GM10266 (cell line): ENCODE results near the gene RPL22L1.

Experiments used
- DNase-seq: peaks from one replicate; pipeline ENCODE4 v3.0.0; 2012; ENCODE audit errors: extremely low spot score
- TF ChIP-seq, protein P1 (sequence below): IDR thresholded peaks from 2 replicates; pipeline ENCODE4 v1.5.1; 2012; ENCODE audit warnings: mild to moderate bottlenecking, low read depth; ENCODE audit not compliant: control insufficient read depth, insufficient read depth; ENCODE audit errors: missing control alignments

The RPL22L1 gene

DNA sequence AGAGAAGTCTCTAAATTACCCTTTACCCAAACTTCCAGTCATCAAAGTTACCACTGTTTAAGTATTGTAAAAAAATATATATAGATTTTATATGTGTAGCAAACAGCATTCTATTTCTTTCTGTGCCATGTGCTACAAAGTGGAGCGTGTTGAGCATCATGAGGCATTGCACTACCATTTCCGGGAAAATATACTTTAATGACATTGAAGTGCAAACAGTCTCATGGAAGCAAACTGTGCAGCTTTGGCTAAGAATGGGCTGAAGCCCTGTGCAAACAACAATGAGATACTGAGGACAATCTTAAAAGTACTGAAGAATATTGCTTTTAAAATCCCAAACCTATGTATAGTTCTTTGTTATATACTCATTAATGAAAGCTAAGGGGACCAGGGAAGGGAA is 6.5 kb upstream of the RPL22L1 start:
- TF ChIP-seq, protein P1, sequence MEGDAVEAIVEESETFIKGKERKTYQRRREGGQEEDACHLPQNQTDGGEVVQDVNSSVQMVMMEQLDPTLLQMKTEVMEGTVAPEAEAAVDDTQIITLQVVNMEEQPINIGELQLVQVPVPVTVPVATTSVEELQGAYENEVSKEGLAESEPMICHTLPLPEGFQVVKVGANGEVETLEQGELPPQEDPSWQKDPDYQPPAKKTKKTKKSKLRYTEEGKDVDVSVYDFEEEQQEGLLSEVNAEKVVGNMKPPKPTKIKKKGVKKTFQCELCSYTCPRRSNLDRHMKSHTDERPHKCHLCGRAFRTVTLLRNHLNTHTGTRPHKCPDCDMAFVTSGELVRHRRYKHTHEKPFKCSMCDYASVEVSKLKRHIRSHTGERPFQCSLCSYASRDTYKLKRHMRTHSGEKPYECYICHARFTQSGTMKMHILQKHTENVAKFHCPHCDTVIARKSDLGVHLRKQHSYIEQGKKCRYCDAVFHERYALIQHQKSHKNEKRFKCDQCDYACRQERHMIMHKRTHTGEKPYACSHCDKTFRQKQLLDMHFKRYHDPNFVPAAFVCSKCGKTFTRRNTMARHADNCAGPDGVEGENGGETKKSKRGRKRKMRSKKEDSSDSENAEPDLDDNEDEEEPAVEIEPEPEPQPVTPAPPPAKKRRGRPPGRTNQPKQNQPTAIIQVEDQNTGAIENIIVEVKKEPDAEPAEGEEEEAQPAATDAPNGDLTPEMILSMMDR: no peak
- no peak for DNase-seq

DNA sequence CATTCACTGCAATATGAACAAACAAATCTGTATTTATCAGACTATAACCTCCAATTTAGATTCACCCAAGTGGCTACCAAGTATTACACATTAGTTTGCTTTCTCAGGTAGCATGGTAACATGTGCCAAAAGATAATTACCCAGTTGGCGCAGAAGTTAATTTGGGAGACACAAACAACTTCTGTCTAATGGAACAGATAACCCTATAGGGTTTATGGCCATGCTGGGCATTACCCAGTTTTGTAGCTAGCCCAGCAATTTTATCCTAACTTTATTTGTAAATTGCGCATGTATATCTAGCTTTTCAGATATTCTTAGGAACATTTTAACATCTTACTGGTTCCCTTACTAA is 780 bp downstream of the RPL22L1 start:
- no peak for DNase-seq
- TF ChIP-seq, protein P1: no peak

DNA sequence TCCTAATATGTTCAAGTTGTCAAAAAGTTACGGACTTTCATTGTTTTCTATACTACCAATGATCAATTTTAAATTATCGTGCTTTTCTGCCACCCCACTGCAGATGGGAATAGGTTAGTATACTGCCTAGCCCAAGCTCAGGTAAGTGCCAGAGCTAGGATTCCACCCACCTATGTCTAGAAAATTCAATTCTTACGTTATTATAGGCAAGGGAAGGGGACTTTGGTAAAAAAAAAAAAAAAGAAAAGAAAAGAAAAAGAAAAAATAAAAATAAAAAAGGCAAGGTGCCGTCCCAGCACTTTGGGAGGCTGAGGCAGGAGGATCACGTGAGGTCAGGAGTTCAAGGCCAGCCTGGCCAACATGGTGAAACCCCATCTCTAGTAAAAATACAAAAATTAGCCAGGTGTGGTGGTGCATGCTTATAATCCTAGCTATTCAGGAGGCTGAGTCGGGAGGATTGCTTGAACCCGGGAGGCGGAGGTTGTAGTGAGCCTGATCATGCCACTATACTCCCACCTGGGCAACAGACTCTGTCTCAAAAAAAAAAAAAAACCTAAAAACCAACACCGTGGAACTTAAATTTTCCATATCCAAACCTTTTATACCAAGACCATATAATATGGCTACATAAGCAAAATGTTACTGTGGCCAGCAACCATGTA is 1.3 kb downstream of the RPL22L1 start:
- TF ChIP-seq, protein P1: no peak
- no peak for DNase-seq

DNA sequence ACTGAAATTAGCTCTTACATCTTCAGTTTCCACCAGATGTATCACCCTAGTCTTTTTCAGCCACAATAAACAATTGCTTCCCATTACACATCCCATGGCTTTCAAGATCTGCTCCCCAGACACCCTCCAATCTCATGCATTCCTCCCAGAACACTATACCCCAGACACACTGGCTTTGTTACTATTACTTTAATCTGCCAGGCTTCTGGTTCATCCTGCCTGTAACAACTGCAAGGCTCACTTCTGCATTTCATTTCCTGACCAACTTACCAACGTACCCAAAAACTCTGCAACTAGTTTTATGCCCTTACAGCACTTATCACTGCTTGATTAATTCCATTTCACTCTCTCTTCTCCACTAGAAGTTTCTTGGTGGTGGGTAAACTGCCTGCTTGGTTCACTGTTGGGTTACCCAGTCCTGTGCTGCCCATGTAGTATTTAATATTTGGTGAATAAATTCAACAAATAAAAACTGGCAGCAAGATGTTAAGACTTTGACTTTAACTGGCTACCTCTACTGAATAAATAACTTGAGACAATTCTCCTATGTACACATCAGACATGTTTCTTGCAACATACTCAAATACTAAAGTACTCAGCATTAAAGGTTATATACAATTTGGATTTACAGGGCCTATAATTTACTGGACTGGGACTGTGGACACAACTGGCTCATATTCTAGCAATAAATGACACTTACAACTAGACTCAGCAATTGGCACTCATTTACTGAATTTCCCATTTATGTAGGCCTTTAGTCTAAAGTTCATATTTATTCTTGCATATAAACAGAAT is 2.7 kb downstream of the RPL22L1 start:
- no peak for DNase-seq
- TF ChIP-seq, protein P1: no peak

DNA sequence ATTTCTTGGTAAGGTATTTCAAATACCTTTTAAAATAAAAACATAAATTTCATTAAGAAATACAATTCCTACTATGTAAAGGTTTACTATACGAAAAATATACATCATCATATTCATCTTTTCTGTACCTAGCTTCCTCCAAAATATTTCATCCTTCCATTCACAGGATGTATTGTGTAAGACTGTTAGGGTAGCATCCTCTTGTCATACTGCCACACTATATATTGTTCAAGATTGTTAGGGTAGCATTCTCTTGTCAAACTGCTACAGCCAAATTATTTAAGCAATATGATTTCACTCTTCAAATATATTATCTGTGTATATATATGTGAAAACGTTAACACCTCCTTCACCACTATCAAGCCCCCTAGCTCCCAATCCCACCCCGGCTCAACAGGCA is 3.5 kb downstream of the RPL22L1 start:
- TF ChIP-seq, protein P1: no peak
- no peak for DNase-seq

DNA sequence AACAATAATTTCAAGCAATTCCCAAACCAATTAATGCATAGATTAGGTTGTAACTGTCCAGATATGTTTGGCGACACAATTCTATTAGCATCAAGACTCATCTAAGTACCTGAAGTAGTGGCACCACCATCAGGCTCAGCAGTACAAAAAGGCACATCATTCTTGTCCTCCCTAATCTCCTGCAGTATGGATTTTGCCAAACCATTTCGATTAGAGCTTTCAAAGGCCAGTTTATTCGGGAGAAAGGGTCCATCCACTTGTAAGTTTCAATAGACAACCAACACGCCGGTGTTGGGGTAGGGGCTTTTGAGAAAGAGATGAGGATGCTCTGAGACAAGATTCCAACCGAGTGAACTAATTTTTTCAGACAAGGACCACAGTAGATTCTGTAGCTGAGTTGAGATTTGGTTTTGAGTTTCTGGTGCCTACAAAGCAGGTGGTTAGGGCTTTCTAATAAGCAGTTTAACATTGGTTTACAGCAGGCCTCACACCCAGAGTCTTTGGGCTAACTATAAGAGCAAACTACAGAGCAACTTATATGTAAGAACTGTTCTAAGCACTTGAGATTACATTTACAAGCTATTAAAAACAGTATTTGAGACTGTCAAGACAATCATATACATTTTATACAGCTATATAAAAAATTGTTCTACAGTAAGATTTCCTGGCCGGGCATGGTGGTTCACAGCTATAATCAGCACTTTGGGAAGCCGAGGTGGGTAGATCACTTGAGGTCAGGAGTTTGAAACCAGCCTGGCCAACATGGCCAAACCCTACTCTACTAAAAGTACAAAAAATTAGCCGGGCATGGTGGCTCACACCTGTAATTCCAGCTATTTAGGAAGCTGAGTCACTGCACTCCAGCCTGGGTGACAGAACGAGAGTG is 4.5 kb downstream of the RPL22L1 start:
- TF ChIP-seq, protein P1: no peak
- no peak for DNase-seq
